Esophagus muscularis mucosa (tissue), 4 donors: ENCODE measurements around the gene NRIP3.

Experiments used
- CTCF ChIP-seq, 3 experiments: fragments of 200-600 bp in 2 of 3; fragments of 450-650 bp in 1 of 3; sonication (generic) in 2 of 3; IDR thresholded peaks; one replicate each; pipeline ENCODE4 v1.5.1; 2017 to 2019; ENCODE audit warnings: antibody characterized with exemption in 3 of 3, mild to moderate bottlenecking in 2 of 3, moderate library complexity in 1 of 3
- EP300 ChIP-seq: sonication (generic); formaldehyde crosslinking; IDR thresholded peaks from one replicate; pipeline ENCODE4 v1.6.1; 2017; ENCODE audit warnings: antibody characterized with exemption
- POLR2A ChIP-seq: fragments of 450-650 bp; IDR thresholded peaks from one replicate; pipeline ENCODE4 v1.6.1; 2017; ENCODE audit warnings: antibody characterized with exemption, moderate library complexity, mild to moderate bottlenecking, low read depth

- TF ChIP-seq CTCF (IDR thresholded peaks at IDR 0.05) (no peak), EP300 (no peak), POLR2A (no peak)
Observed at GRCh38 chr11:8988329-8989234, 15.2 kb downstream of the NRIP3 start.
